Mucosa of descending colon (tissue), 3 donors: ENCODE data around the gene OSTM1. TPM values are rescaled to one million over a fixed set of nuclear protein-coding genes. Genes with fewer than 3 reads are reported as not detected.

Source experiments
- ATAC-seq: fragments of 200-7000 bp; cut with Tn5 transposase; one replicate; pipeline ENCODE4 v1.9.1; 2020; ENCODE audit warnings: mild to moderate bottlenecking, moderate library complexity
- DNase-seq, 3 donors: peaks; one replicate each; pipeline ENCODE4 v3.0.0-alpha.2; 2020
- H3K36me3 ChIP-seq: fragments of 200-600 bp; one replicate; pipeline ENCODE4 v1.8.0; 2021; ENCODE audit warnings: low read depth, mild to moderate bottlenecking
- H3K4me1 ChIP-seq: fragments of 200-600 bp; one replicate; pipeline ENCODE4 v1.8.0; 2021; ENCODE audit warnings: low read depth, mild to moderate bottlenecking
- H3K4me3 ChIP-seq: fragments of 200-600 bp; one replicate; pipeline ENCODE4 v1.8.0; 2021; ENCODE audit warnings: mild to moderate bottlenecking
- H3K9me3 ChIP-seq: fragments of 200-600 bp; one replicate; pipeline ENCODE4 v1.8.0; 2021; ENCODE audit warnings: mild to moderate bottlenecking
- intact Hi-C, 2 donors: fragments of 100-400 bp; cut with DNase I in 1 of 2; cut with micrococcal nuclease in 1 of 2; formaldehyde crosslinking; loops; one replicate each; pipeline versions ENCODE4 v1.11.0 to v1.11.1; 2022; cut with DNase I, micrococcal nuclease
- total RNA-seq, 3 donors: library from RNA; stranded (reverse); fragmentation: NEBNext Ultra II Directional in 2 of 3; extraction: Animal tissue kit (Norgen Biotek cat#: 25700) in 2 of 3; gene quantifications; one replicate each; pipeline versions ENCODE4 v1.2.1 to v1.2.4, GENCODE V29; 2021 to 2023
- TF ChIP-seq, protein P1 (sequence below): fragments of 200-600 bp; IDR thresholded peaks from one replicate; pipeline ENCODE4 v1.8.0; 2022; ENCODE audit warnings: antibody characterized with exemption, mild to moderate bottlenecking
- donor health status: DM: no; HTN: no; CAD: no; lungs with moderate emphysema.
- donor health status: DM: no; HTN: no; CAD: no.
- donor health status: DM: no; HTN: yes; CAD: no.

The OSTM1 gene
- total RNA-seq, 3 donors from 2014 or later, result 24.6 to 67.5 (median 32.1) TPM

DNA sequence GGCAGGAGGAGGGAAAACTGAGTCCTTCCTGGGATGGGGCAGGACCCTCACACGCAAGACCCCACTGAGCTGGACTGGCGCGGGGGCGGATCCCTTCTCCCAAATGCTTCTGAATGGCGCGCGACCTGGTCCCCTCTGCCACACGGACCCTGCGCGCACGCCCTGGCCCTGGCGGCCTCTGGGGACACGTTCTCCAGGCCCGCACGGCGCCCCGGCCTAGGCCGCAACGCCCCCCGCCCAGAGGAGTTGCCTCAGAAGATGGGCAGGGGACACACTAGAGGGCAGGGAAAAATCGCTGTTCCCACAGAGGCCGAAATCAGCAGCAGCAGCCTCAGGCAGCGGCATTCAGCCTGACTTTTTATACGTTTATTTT lies 45.2 kb upstream of the OSTM1 start:
- TF ChIP-seq, protein P1, sequence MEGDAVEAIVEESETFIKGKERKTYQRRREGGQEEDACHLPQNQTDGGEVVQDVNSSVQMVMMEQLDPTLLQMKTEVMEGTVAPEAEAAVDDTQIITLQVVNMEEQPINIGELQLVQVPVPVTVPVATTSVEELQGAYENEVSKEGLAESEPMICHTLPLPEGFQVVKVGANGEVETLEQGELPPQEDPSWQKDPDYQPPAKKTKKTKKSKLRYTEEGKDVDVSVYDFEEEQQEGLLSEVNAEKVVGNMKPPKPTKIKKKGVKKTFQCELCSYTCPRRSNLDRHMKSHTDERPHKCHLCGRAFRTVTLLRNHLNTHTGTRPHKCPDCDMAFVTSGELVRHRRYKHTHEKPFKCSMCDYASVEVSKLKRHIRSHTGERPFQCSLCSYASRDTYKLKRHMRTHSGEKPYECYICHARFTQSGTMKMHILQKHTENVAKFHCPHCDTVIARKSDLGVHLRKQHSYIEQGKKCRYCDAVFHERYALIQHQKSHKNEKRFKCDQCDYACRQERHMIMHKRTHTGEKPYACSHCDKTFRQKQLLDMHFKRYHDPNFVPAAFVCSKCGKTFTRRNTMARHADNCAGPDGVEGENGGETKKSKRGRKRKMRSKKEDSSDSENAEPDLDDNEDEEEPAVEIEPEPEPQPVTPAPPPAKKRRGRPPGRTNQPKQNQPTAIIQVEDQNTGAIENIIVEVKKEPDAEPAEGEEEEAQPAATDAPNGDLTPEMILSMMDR, result no peak
- intact Hi-C loops, result loop anchor here in 1 of 2 donors (10.0 kb wide), 2 partner anchors 375 to 405 kb away; no protein-coding TSS in a partner anchor
- Histone ChIP-seq H3K4me1 (peaks cover 32% of the 10 kb centered on the region), H3K36me3 (no peaks in the 10 kb centered on the region), H3K4me3 (no peak overlapping the region), H3K9me3 (no peaks in the 10 kb centered on the region)
- ATAC-seq (no peak), DNase-seq (no peak)

DNA sequence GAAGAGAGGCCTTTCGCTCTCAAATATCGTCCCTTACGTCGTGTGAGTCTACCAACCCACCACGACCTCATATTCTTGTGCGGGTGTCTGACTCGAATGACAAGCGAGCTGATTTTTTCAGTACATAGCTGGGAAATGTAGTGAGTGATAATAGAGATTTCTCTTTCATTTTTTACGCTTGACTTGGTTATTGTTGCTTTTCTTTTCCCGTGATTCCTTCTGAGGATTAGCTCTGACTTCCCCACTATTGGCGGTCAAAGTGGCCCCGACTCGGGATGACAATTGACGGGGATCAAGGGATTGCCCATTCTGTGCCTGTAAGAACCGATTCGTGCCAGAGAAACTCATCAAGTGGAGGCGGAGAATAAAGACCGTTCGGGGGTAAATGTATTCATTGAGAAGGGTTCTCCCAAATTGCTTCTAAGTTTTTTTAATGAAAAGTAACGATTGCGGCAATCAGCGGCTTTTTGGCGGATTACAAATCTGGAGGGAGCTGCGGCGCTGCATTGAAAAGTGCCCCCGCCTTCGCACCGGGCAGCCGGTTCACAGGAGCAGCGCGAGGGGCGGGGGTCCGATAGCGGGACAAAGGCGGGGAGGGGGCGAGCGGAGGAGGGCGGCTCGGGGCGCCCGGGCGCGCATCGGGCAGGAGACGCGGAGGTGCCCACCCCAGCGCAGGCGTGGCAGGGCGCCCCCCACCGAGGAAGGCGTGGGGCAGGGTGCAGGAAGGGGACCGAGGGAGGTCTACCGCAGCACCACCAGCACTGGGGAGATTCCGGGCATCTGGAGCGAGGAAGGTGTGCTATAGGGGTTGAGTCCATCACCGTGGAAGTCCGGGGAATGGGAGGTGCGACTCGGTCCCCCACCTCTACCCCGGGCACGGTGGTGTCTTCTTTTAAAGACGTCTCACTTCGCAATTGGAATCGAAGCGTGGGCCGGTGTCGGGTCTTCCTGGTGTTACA lies 44.5 kb upstream of the OSTM1 start:
- TF ChIP-seq, protein P1, result no peak

DNA sequence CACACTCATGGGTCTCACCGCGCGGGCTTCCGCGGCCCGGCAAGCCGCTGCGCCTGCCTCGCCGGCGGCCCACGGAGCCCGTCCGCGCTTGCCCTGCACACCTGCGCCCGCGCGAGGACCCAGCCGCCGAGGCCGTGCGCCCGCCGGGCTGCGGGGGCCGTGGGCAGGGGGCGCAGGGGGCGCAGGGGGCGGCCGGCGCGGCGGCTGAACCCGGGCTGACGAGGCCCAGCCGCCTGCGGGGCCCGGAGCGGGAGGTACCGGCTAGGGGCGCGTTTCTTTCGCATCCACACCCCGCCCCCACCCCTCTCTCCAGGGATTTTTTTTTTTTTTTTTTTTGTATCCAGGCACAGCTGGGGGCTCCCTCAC lies 43.8 kb upstream of the OSTM1 start:
- ATAC-seq (peak; percentile 6), DNase-seq (no peak)
- peaks cover 45% of the 10 kb centered on the region for H3K4me1 ChIP-seq
- H3K4me3 ChIP-seq, result no peak overlapping the region
- H3K36me3 ChIP-seq, result no peaks in the 10 kb centered on the region
- TF ChIP-seq, protein P1, result no peak
- H3K9me3 ChIP-seq, result no peaks in the 10 kb centered on the region
- intact Hi-C loops, result loop anchor here in 1 of 2 donors (10.0 kb wide), 2 partner anchors 376 to 406 kb away; no protein-coding TSS in a partner anchor

More for the DNA sequence above, 44.5 kb upstream of the OSTM1 start:
- Histone ChIP-seq H3K4me3 (no peak overlapping the region), H3K9me3 (no peaks in the 10 kb centered on the region), H3K36me3 (no peaks in the 10 kb centered on the region), H3K4me1 (peaks cover 39% of the 10 kb centered on the region)
- no peak for DNase-seq
- no peak for ATAC-seq
- intact Hi-C loops, result loop anchor here in 1 of 2 donors (10.0 kb wide), 2 partner anchors 376 to 406 kb away; no protein-coding TSS in a partner anchor

DNA sequence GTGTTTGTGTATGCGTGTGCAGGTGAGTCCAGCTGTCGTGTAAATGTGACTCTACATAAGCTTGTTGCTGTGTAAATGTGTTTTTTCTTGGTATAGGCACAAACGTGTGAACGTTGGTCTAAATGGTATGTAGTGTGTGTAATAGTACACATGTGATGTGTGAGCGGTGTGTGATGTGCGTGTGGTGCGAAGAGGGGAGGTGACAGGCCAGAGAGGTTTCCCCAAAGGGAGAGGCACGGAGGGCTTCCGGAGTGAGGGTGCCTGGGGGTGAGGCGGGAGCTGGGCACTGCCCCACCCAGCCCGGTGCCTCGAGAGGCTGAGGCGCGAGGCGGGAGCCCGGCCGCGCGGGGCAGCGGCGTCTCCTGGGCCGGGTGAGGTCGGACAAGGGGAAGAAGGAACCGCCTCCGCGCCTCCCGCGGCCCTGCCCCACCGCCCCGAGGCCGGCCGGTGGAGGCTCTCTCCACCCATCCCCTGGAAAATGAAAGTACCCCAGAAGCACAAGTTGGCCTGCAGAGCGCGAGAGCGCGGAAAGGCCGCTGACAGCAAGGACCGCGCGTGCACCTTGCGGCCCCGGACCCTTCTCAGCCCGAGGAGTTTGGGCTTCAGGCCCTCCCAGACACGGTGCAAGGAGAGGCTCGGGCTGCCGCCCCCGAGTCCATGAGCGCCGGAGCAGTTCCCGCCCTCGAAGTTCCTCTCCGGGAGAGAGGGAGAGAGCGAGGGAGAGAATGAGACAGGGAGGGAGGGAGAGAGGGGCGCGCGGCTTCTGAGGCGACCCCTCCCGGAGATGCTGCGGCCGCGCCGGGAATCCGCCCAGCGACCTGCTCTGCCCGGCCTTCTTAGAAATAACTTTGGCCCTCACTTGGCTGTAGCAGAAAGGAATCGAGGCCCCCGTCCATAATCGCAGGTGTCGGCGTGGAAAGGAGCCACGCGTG lies 43.2 kb upstream of the OSTM1 start:
- DNase-seq (peak; percentile 40 to 60 (median 56)), ATAC-seq (peak; percentile 74)
- TF ChIP-seq, protein P1, result no peak
- Histone ChIP-seq H3K9me3 (no peaks in the 10 kb centered on the region), H3K36me3 (no peaks in the 10 kb centered on the region), H3K4me1 (peaks cover 45% of the 10 kb centered on the region), H3K4me3 (no peak overlapping the region)
- intact Hi-C loops, result loop anchor here in 1 of 2 donors (10.0 kb wide), 2 partner anchors 377 to 407 kb away; no protein-coding TSS in a partner anchor
